Neural crest cell (in vitro differentiated cells): ENCODE results near the gene SMIM1. TPM values are rescaled to one million over a fixed set of nuclear protein-coding genes. Genes with fewer than 3 reads are reported as not detected.

Experiments used
- DNase-seq: peaks from one replicate; pipeline ENCODE4 v3.0.0; 2021; ENCODE audit warnings: low read depth, mixed read lengths, low spot score
- H3K27ac Mint-ChIP-seq: one replicate; pipeline ENCODE4 v1.8.0; 2021; ENCODE audit warnings: mild to moderate bottlenecking, mixed read lengths; ENCODE audit not compliant: unreplicated experiment
- H3K27me3 Mint-ChIP-seq: 2 replicates; pipeline ENCODE4 v1.8.0; 2021; ENCODE audit warnings: low read depth, mild to moderate bottlenecking, mixed read lengths
- H3K36me3 Mint-ChIP-seq: 2 replicates; pipeline ENCODE4 v1.8.0; 2021; ENCODE audit warnings: low read depth, mild to moderate bottlenecking, mixed read lengths
- H3K4me1 Mint-ChIP-seq: 2 replicates; pipeline ENCODE4 v1.8.0; 2021; ENCODE audit warnings: mixed read lengths
- H3K4me3 Mint-ChIP-seq: one replicate; pipeline ENCODE4 v1.8.0; 2021; ENCODE audit warnings: mild to moderate bottlenecking, mixed read lengths
- H3K9me3 Mint-ChIP-seq: 2 replicates; pipeline ENCODE4 v1.8.0; 2021; ENCODE audit warnings: mixed read lengths
- CTCF ChIP-seq: fragments of 200-600 bp; sonication (generic); conservative IDR thresholded peaks from 2 replicates; pipeline ENCODE4 v1.5.0; 2021; ENCODE audit warnings: antibody characterized with exemption, mild to moderate bottlenecking
- total RNA-seq: library from RNA; stranded (reverse); gene quantifications from 2 replicates; pipeline ENCODE4 v1.2.1, GENCODE V29; 2021

The SMIM1 gene
- total RNA-seq, 1 donor from 2014 or later = 4.7 TPM

DNA sequence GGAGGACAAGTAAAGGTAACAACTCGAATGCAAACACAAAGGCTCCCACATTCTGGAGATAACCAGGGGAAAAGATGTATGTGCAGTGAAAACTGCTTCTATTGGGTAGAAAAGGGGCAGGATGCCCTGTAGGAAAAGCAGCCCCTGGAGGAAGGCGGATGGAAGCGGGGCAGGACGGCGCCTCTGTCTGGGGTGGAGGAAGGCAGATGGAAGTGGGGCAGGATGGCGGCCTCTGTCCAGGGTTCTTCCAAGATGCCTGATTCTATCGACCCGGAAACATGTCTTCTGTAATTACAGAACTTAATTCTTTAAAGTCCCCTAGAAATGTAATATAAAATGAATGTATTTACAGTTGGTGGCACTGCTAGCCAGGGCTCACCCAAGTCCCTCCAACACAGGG is 47.8 kb downstream of the SMIM1 start:
- no peaks in the 10 kb centered on the region for H3K9me3 Mint-ChIP-seq
- H3K27me3 Mint-ChIP-seq = no peaks in the 10 kb centered on the region
- H3K4me3 Mint-ChIP-seq = no peak overlapping the region
- no peak for DNase-seq
- no peaks in the 10 kb centered on the region for H3K4me1 Mint-ChIP-seq
- TF ChIP-seq CTCF = no peak
- peaks cover 3% of the 10 kb centered on the region for H3K36me3 Mint-ChIP-seq
- H3K27ac Mint-ChIP-seq = no peak overlapping the region

GRCh38 chr1:3821004-3821403 is 48.5 kb downstream of the SMIM1 start:
- no peaks in the 10 kb centered on the region for H3K27me3 Mint-ChIP-seq
- TF ChIP-seq CTCF = no peak
- peaks cover 3% of the 10 kb centered on the region for H3K36me3 Mint-ChIP-seq
- no peaks in the 10 kb centered on the region for H3K4me1 Mint-ChIP-seq
- H3K27ac Mint-ChIP-seq = no peak overlapping the region
- no peak for DNase-seq
- H3K4me3 Mint-ChIP-seq = no peak overlapping the region
- no peaks in the 10 kb centered on the region for H3K9me3 Mint-ChIP-seq

GRCh38 chr1:3821447-3821846 is 48.9 kb downstream of the SMIM1 start:
- Mint-ChIP-seq H3K27ac (no peak overlapping the region), H3K36me3 (peaks cover 3% of the 10 kb centered on the region), H3K27me3 (no peaks in the 10 kb centered on the region), H3K4me3 (no peak overlapping the region), H3K4me1 (no peaks in the 10 kb centered on the region), H3K9me3 (no peaks in the 10 kb centered on the region)
- TF ChIP-seq CTCF = no peak
- DNase-seq = no peak

DNA sequence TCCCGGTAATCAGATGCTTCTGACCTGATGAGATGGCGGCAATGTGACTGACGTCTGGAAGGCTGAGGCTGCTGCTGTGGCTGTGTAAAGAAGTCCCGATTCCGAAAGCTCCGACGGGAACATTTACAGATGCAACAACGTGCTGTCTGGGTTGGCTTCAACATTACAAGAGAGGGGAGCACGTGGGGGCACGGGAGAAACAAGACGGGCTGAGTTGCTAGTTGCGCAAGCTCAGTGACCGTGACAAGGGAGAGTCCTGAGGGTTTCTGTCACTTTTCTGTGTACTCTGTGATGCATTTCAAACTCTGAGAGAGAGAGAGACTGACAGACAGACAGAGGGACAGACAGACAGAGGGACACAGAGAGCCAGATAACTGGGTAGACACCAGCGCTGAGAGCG is 49.4 kb downstream of the SMIM1 start:
- peaks cover 3% of the 10 kb centered on the region for H3K36me3 Mint-ChIP-seq
- no peaks in the 10 kb centered on the region for H3K4me1 Mint-ChIP-seq
- H3K9me3 Mint-ChIP-seq = no peaks in the 10 kb centered on the region
- H3K4me3 Mint-ChIP-seq = no peak overlapping the region
- no peak for TF ChIP-seq CTCF
- DNase-seq = no peak
- no peak overlapping the region for H3K27ac Mint-ChIP-seq
- no peaks in the 10 kb centered on the region for H3K27me3 Mint-ChIP-seq

GRCh38 chr1:3822421-3822820 is 49.9 kb downstream of the SMIM1 start:
- DNase-seq = no peak
- Mint-ChIP-seq H3K27me3 (no peaks in the 10 kb centered on the region), H3K36me3 (peaks cover 3% of the 10 kb centered on the region), H3K4me3 (no peak overlapping the region), H3K4me1 (no peaks in the 10 kb centered on the region), H3K9me3 (no peaks in the 10 kb centered on the region), H3K27ac (peak overlapping the region; percentile 27)
- no peak for TF ChIP-seq CTCF

DNA sequence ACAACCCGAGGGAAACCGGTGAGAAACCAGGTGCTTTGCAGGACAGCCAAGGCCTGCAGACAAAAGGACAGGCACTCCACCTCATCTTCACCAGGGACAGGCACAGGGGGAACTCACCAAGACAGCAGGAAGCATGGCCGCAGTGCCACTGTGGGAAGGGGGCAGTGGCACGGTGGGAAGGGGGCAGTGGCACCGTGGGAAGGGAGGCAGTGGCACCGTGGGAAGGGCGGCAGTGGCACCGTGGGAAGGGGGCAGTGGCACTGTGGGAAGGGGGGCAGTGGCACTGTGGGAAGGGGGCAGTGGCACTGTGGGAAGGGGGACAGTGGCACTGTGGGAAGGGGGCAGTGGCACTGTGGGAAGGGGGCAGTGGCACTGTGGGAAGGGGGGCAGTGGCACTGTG is 52.1 kb downstream of the SMIM1 start:
- Mint-ChIP-seq H3K4me1 (no peaks in the 10 kb centered on the region), H3K4me3 (no peak overlapping the region), H3K27ac (peak overlapping the region; percentile 43), H3K27me3 (no peaks in the 10 kb centered on the region), H3K36me3 (peaks cover 4% of the 10 kb centered on the region), H3K9me3 (no peaks in the 10 kb centered on the region)
- TF ChIP-seq CTCF = no peak
- no peak for DNase-seq
